ENCODE measurements around the gene BLOC1S4.
A peak's percentile ranks its signal among the peaks of the same experiment; 100 is the strongest.
"Not testable (repeated sequence)": the region's sequence is repeated elsewhere in the genome, so short reads cannot be mapped to it uniquely, and the experiment has no call there.

Gene BLOC1S4

GRCh38 chr4:6746721-6747293, 30.8 kb downstream of the BLOC1S4 start:
- DNase-seq: peak; percentile 81

- DNase-seq: peak; percentile 75
Measured at GRCh38 chr4:6747294-6748051, 31.5 kb downstream of the BLOC1S4 start.

GRCh38 chr4:6748286-6748685, 32.3 kb downstream of the BLOC1S4 start:
- DNase-seq: no peak

- DNase-seq: no peak
Measured at GRCh38 chr4:6749340-6750171, 33.6 kb downstream of the BLOC1S4 start.

GRCh38 chr4:6750286-6751221, 34.6 kb downstream of the BLOC1S4 start:
- no peak for DNase-seq

- no peak for DNase-seq
Measured at GRCh38 chr4:6751611-6752485, 35.9 kb downstream of the BLOC1S4 start.

GRCh38 chr4:6752486-6752829, 36.5 kb downstream of the BLOC1S4 start:
- no peak for DNase-seq

GRCh38 chr4:6753103-6753560, 37.2 kb downstream of the BLOC1S4 start:
- no peak for DNase-seq

GRCh38 chr4:6753891-6754290, 37.9 kb downstream of the BLOC1S4 start:
- DNase-seq: no peak

GRCh38 chr4:6754481-6755087, 38.6 kb downstream of the BLOC1S4 start:
- no peak for DNase-seq

- no peak for DNase-seq
Measured at GRCh38 chr4:6755088-6755753, 39.2 kb downstream of the BLOC1S4 start.

GRCh38 chr4:6756345-6756744, 40.4 kb downstream of the BLOC1S4 start:
- not testable (repeated sequence) for DNase-seq

- no peak for DNase-seq
Measured at GRCh38 chr4:6758728-6759127, 42.8 kb downstream of the BLOC1S4 start.

- no peak for DNase-seq
Measured at GRCh38 chr4:6760865-6761264, 44.9 kb downstream of the BLOC1S4 start.

- DNase-seq: no peak
Measured at GRCh38 chr4:6761649-6762615, 46.0 kb downstream of the BLOC1S4 start.

- no peak for DNase-seq
Measured at GRCh38 chr4:6763330-6763851, 47.4 kb downstream of the BLOC1S4 start.

GRCh38 chr4:6764976-6765620, 49.1 kb downstream of the BLOC1S4 start:
- DNase-seq: no peak

GRCh38 chr4:6765703-6766102, 49.7 kb downstream of the BLOC1S4 start:
- DNase-seq: no peak
